H9 (cell line): ENCODE data around the gene RASSF8. TPM values are rescaled to one million over a fixed set of nuclear protein-coding genes. Genes with fewer than 3 reads are reported as not detected.

Experiments used
- DNase-seq: peaks from one replicate; pipeline ENCODE4 v3.0.0-alpha.2; 2017
- H2AFZ ChIP-seq: one replicate; pipeline ENCODE4 v1.6.1; 2013; ENCODE audit warnings: mild to moderate bottlenecking, low read length, control low read depth, moderate library complexity
- H2AK5ac ChIP-seq: 2 replicates; pipeline ENCODE4 v1.6.1; 2013; ENCODE audit warnings: low read length, control low read depth, mixed read lengths; ENCODE audit not compliant: insufficient read length
- H2BK120ac ChIP-seq: one replicate; pipeline ENCODE4 v1.6.1; 2013; ENCODE audit warnings: low read depth, mild to moderate bottlenecking, low read length, control low read depth, inconsistent platforms; ENCODE audit not compliant: poor library complexity, severe bottlenecking
- H2BK12ac ChIP-seq: 2 replicates; pipeline ENCODE4 v1.6.1; 2013; ENCODE audit warnings: low read length, control low read depth, mixed read lengths, low read depth; ENCODE audit not compliant: insufficient read length
- H2BK15ac ChIP-seq: 2 replicates; pipeline ENCODE4 v1.6.1; 2013; ENCODE audit warnings: low read depth, low read length, control low read depth
- H2BK20ac ChIP-seq: one replicate; pipeline ENCODE4 v1.6.1; 2013; ENCODE audit warnings: low read depth, mild to moderate bottlenecking, low read length, control low read depth, inconsistent platforms; ENCODE audit not compliant: poor library complexity, severe bottlenecking
- H2BK5ac ChIP-seq: 2 replicates; pipeline ENCODE4 v1.6.1; 2013; ENCODE audit warnings: low read length, control low read depth, mixed read lengths; ENCODE audit not compliant: insufficient read length
- H3K14ac ChIP-seq: 2 replicates; pipeline ENCODE4 v1.6.1; 2013; ENCODE audit warnings: low read length, control low read depth; ENCODE audit not compliant: insufficient read depth
- H3K18ac ChIP-seq: 2 replicates; pipeline ENCODE4 v1.6.1; 2013; ENCODE audit warnings: low read depth, mild to moderate bottlenecking, mixed read lengths, low read length, control low read depth; ENCODE audit not compliant: insufficient read length
- H3K23ac ChIP-seq: 2 replicates; pipeline ENCODE4 v1.6.1; 2013; ENCODE audit warnings: low read length, control low read depth, mixed read lengths, low read depth; ENCODE audit not compliant: insufficient read length
- H3K23me2 ChIP-seq: 2 replicates; pipeline ENCODE4 v1.6.1; 2013; ENCODE audit warnings: low read depth, mild to moderate bottlenecking, mixed read lengths, low read length, control low read depth; ENCODE audit not compliant: insufficient read length, poor library complexity, severe bottlenecking
- H3K27ac ChIP-seq: 2 replicates; pipeline ENCODE4 v1.5.1; 2013; ENCODE audit warnings: low read length, control low read depth, mixed read lengths, low read depth; ENCODE audit not compliant: insufficient read length
- H3K27me3 ChIP-seq: 2 replicates; pipeline ENCODE4 v1.6.1; 2013; ENCODE audit warnings: low read length, control low read depth, inconsistent platforms; ENCODE audit not compliant: insufficient read depth
- H3K4ac ChIP-seq: 2 replicates; pipeline ENCODE4 v1.6.1; 2013; ENCODE audit warnings: low read depth, mild to moderate bottlenecking, control low read depth, inconsistent platforms, low read length, moderate library complexity
- H3K4me1 ChIP-seq: 2 replicates; pipeline ENCODE4 v1.6.1; 2013; ENCODE audit warnings: low read length, control low read depth, inconsistent platforms; ENCODE audit not compliant: insufficient read depth
- H3K4me2 ChIP-seq: 2 replicates; pipeline ENCODE4 v1.6.1; 2013; ENCODE audit warnings: low read length, control low read depth, mixed read lengths; ENCODE audit not compliant: insufficient read length, insufficient read depth
- H3K56ac ChIP-seq: 2 replicates; pipeline ENCODE4 v1.6.1; 2013; ENCODE audit warnings: low read depth, mild to moderate bottlenecking, mixed read lengths, low read length, control low read depth; ENCODE audit not compliant: insufficient read length
- H3K79me1 ChIP-seq: 2 replicates; pipeline ENCODE4 v1.6.1; 2013; ENCODE audit warnings: low read depth, mild to moderate bottlenecking, moderate library complexity, low read length, control low read depth, inconsistent platforms; ENCODE audit not compliant: insufficient read depth, poor library complexity, severe bottlenecking
- H3K79me2 ChIP-seq: 2 replicates; pipeline ENCODE4 v1.6.1; 2013; ENCODE audit warnings: low read length, control low read depth, inconsistent platforms; ENCODE audit not compliant: insufficient read depth
- H3K9ac ChIP-seq: 2 replicates; pipeline ENCODE4 v1.6.1; 2013; ENCODE audit warnings: low read length, control low read depth, mixed read lengths; ENCODE audit not compliant: insufficient read length; ENCODE audit errors: extremely low read depth
- H3K9me3 ChIP-seq: one replicate; pipeline ENCODE4 v1.6.1; 2013; ENCODE audit warnings: low read depth, low read length, inconsistent platforms; ENCODE audit not compliant: control insufficient read depth
- H3T11ph ChIP-seq: one replicate; pipeline ENCODE4 v1.6.1; 2013; ENCODE audit warnings: mild to moderate bottlenecking, low read length, control low read depth, inconsistent platforms
- H4K20me1 ChIP-seq: one replicate; pipeline ENCODE4 v1.6.1; 2013; ENCODE audit not compliant: control insufficient read depth, insufficient read length, insufficient read depth
- H4K5ac ChIP-seq: 2 replicates; pipeline ENCODE4 v1.6.1; 2013; ENCODE audit warnings: low read depth, mild to moderate bottlenecking, mixed read lengths, low read length, control low read depth; ENCODE audit not compliant: insufficient read length
- H4K8ac ChIP-seq: replicated peaks from 2 replicates; pipeline ENCODE4 v1.6.1; 2013; ENCODE audit warnings: low read length, control low read depth, mixed read lengths, low read depth; ENCODE audit not compliant: insufficient read length
- H4K91ac ChIP-seq: 2 replicates; pipeline ENCODE4 v1.6.1; 2013; ENCODE audit warnings: low read depth, mild to moderate bottlenecking, moderate library complexity, mixed read lengths, low read length, control low read depth; ENCODE audit not compliant: insufficient read length
- H3K27ac Mint-ChIP-seq, 3 experiments: 2 replicates in 2 of 3; 3 replicates in 1 of 3; pipeline ENCODE4 v1.8.0; 2020 to 2021; ENCODE audit warnings: mixed read lengths in 3 of 3, mild to moderate bottlenecking in 1 of 3, moderate library complexity in 1 of 3
- H3K27me3 Mint-ChIP-seq: 2 replicates; pipeline ENCODE4 v1.8.0; 2021; ENCODE audit warnings: low read depth, mild to moderate bottlenecking, moderate library complexity, mixed read lengths
- H3K36me3 Mint-ChIP-seq, 3 experiments: 2 replicates in 2 of 3; 3 replicates in 1 of 3; pipeline ENCODE4 v1.8.0; 2020 to 2021; ENCODE audit warnings: low read depth in 3 of 3, mixed read lengths in 3 of 3; ENCODE audit not compliant: insufficient read depth in 1 of 3
- H3K4me1 Mint-ChIP-seq, 2 experiments: 2 replicates each; pipeline ENCODE4 v1.8.0; 2020; ENCODE audit warnings: mixed read lengths in 2 of 2
- H3K4me3 Mint-ChIP-seq, 2 experiments: 2 replicates in 1 of 2; 3 replicates in 1 of 2; pipeline ENCODE4 v1.8.0; 2020 to 2021; ENCODE audit warnings: mild to moderate bottlenecking in 2 of 2, mixed read lengths in 2 of 2, moderate library complexity in 1 of 2
- H3K9me3 Mint-ChIP-seq, 2 experiments: 2 replicates in 1 of 2; 3 replicates in 1 of 2; pipeline ENCODE4 v1.8.0; 2020; ENCODE audit warnings: mild to moderate bottlenecking in 2 of 2, mixed read lengths in 2 of 2, moderate library complexity in 1 of 2
- CTCF ChIP-seq: fragments of 200-600 bp; sonication (generic); conservative IDR thresholded peaks from 3 replicates; pipeline ENCODE4 v1.8.0; 2021; ENCODE audit warnings: antibody characterized with exemption, mild to moderate bottlenecking
- WGBS: extraction: QIAGEN DNeasy Blood & Tissue Kit; methylation state at CpG from one replicate; pipeline ENCODE4 v1.1.7; 2013; ENCODE audit warnings: missing lambda C conversion rate, low lambda C conversion rate, mixed read lengths; ENCODE audit not compliant: insufficient read length; ENCODE audit errors: extremely low coverage; 5-methylcytosine and 5-hydroxymethylcytosine counted together
- total RNA-seq: library from RNA; stranded (reverse); gene quantifications from 2 replicates; pipeline ENCODE4 v1.2.1, GENCODE V29; 2021

RASSF8 gene
- total RNA-seq, 1 experiment from 2014 or later = 38.8 TPM

GRCh38 chr12:25942709-25943108 lies 15.8 kb upstream of the RASSF8 start:
- H3K79me2 ChIP-seq = no peaks in the 10 kb centered on the region
- Mint-ChIP-seq H3K36me3 (no peaks in the 10 kb centered on the region; a peak in 1 of 7 replicates), H3K27me3 (0 out of 2 replicates have a peak, but pooled peaks cover 1% of the 10 kb centered on the region), H3K9me3 (no peaks in the 10 kb centered on the region), H3K27ac (no peak overlapping the region), H3K4me1 (peaks cover 16 to 17% of the 10 kb centered on the region in 2 experiments), H3K4me3 (no peak overlapping the region)
- no peaks in the 10 kb centered on the region for H4K20me1 ChIP-seq
- H3K4me1 ChIP-seq = peaks cover 5% of the 10 kb centered on the region; the same call in 1 of the 2 replicates
- no peak overlapping the region for H3K4me2 ChIP-seq
- H3K9ac ChIP-seq = no peak overlapping the region
- no peaks in the 10 kb centered on the region for H3K79me1 ChIP-seq
- 100% methylated on average over 1 of the region's 2 CpGs for WGBS
- H2AK5ac ChIP-seq = no peak overlapping the region
- no peak overlapping the region for H2BK5ac ChIP-seq
- H2AFZ ChIP-seq = no peak overlapping the region
- no peak overlapping the region for H3K4ac ChIP-seq
- TF ChIP-seq CTCF = no peak
- no peak overlapping the region for H3K18ac ChIP-seq
- no peak overlapping the region for H2BK12ac ChIP-seq
- no peak overlapping the region for H2BK120ac ChIP-seq
- H3K56ac ChIP-seq = no peak overlapping the region
- H3T11ph ChIP-seq = no peak overlapping the region
- no peaks in the 10 kb centered on the region for H3K27me3 ChIP-seq
- no peak overlapping the region for H4K5ac ChIP-seq
- no peak overlapping the region for H2BK15ac ChIP-seq
- no peaks in the 10 kb centered on the region for H3K9me3 ChIP-seq
- no peak overlapping the region for H3K23ac ChIP-seq
- DNase-seq = no peak
- no peak overlapping the region for H2BK20ac ChIP-seq
- no peak overlapping the region for H3K14ac ChIP-seq
- H3K23me2 ChIP-seq = no peaks in the 10 kb centered on the region
- no peak overlapping the region for H4K8ac ChIP-seq
- H4K91ac ChIP-seq = no peak overlapping the region
- no peak overlapping the region for H3K27ac ChIP-seq
